IMR-90 (cell line): ENCODE measurements around the gene UAP1. TPM values are rescaled to one million over a fixed set of nuclear protein-coding genes. Genes with fewer than 3 reads are reported as not detected.
"Not testable (repeated sequence)": the region's sequence is repeated elsewhere in the genome, so short reads cannot be mapped to it uniquely, and the experiment has no call there.

Experiments
- ATAC-seq: fragments of 200-7000 bp; cut with Tn5 transposase; 2 replicates; pipeline ENCODE4 v1.9.1; 2020; ENCODE audit warnings: low read depth, mild to moderate bottlenecking, moderate library complexity
- BruUV-seq: library from RNA; stranded (reverse); fragments of 400-500 nt; replicated peaks from 2 replicates; lab custom pipeline; 2021; lab: Mats Ljungman, UMichigan
- CTCF ChIA-PET: fragments of 300-600 bp; formaldehyde crosslinking; extraction: SDS; loops from one replicate; lab custom pipeline; 2021; ENCODE audit warnings: antibody characterized with exemption; lab: Yijun Ruan, JAX
- POLR2A ChIA-PET: fragments of 300-600 bp; sonication (Branson Sonifier 250); formaldehyde crosslinking; loops from one replicate; lab custom pipeline; 2022; ENCODE audit warnings: antibody characterized with exemption; ENCODE audit not compliant: unreplicated experiment; lab: Charles Lee
- DNase-seq: peaks from one replicate; pipeline ENCODE4 v3.0.0; 2013
- H2AFZ ChIP-seq: replicated peaks from 2 replicates; pipeline ENCODE3; 2013; ENCODE audit warnings: low read length, mild to moderate bottlenecking; ENCODE audit not compliant: poor library complexity
- H2AK5ac ChIP-seq: 2 replicates; pipeline ENCODE4 v1.6.1; 2013; ENCODE audit warnings: low read depth, low read length, inconsistent platforms
- H2AK9ac ChIP-seq: replicated peaks from 2 replicates; pipeline ENCODE3; 2013; ENCODE audit warnings: mild to moderate bottlenecking, low read depth, low read length, moderate library complexity; ENCODE audit not compliant: poor library complexity
- H2BK120ac ChIP-seq: 2 replicates; pipeline ENCODE4 v1.6.1; 2013; ENCODE audit warnings: low read depth, low read length, inconsistent platforms
- H2BK15ac ChIP-seq: 3 replicates; pipeline ENCODE4 v1.6.1; 2013; ENCODE audit warnings: low read depth, low read length, inconsistent platforms
- H2BK20ac ChIP-seq: 2 replicates; pipeline ENCODE4 v1.6.1; 2013; ENCODE audit warnings: low read depth, mild to moderate bottlenecking, inconsistent platforms, low read length, moderate library complexity
- H2BK5ac ChIP-seq: 2 replicates; pipeline ENCODE4 v1.6.1; 2013; ENCODE audit warnings: mild to moderate bottlenecking, low read depth, low read length, inconsistent platforms; ENCODE audit not compliant: poor library complexity, severe bottlenecking
- H3K14ac ChIP-seq: replicated peaks from 2 replicates; pipeline ENCODE4 v1.6.1; 2013; ENCODE audit warnings: low read depth, low read length, inconsistent platforms
- H3K18ac ChIP-seq: 2 replicates; pipeline ENCODE4 v1.6.1; 2013; ENCODE audit warnings: low read depth, low read length, control low read depth
- H3K23ac ChIP-seq: 2 replicates; pipeline ENCODE4 v1.6.1; 2013; ENCODE audit warnings: low read depth, low read length, inconsistent platforms
- H3K27ac ChIP-seq: 2 replicates; pipeline ENCODE4 v1.5.1; 2013; ENCODE audit warnings: mild to moderate bottlenecking, control low read depth, low read length; ENCODE audit not compliant: insufficient read depth
- H3K27me3 ChIP-seq: 2 replicates; pipeline ENCODE4 v1.6.1; 2013; ENCODE audit warnings: low read length; ENCODE audit not compliant: control insufficient read depth, insufficient read depth
- H3K36me3 ChIP-seq: 2 replicates; pipeline ENCODE4 v1.6.1; 2013; ENCODE audit warnings: low read length, mixed read lengths; ENCODE audit not compliant: control insufficient read depth, insufficient read depth
- H3K4ac ChIP-seq: 2 replicates; pipeline ENCODE4 v1.6.1; 2013; ENCODE audit warnings: low read depth, low read length, inconsistent platforms
- H3K4me1 ChIP-seq: 2 replicates; pipeline ENCODE4 v1.6.1; 2013; ENCODE audit warnings: low read length, mixed read lengths; ENCODE audit not compliant: control insufficient read depth, insufficient read depth
- H3K4me2 ChIP-seq: 2 replicates; pipeline ENCODE4 v1.6.1; 2013; ENCODE audit warnings: low read depth, mild to moderate bottlenecking, control low read depth, low read length, moderate library complexity
- H3K4me3 ChIP-seq: 2 replicates; pipeline ENCODE4 v1.5.1; 2013; ENCODE audit warnings: low read depth, mild to moderate bottlenecking, control low read depth, low read length, moderate library complexity; ENCODE audit not compliant: insufficient read depth
- H3K56ac ChIP-seq: 2 replicates; pipeline ENCODE4 v1.6.1; 2013; ENCODE audit warnings: low read length, inconsistent platforms; ENCODE audit not compliant: insufficient read depth; ENCODE audit errors: extremely low read depth
- H3K79me1 ChIP-seq, 2 experiments: 2 replicates each; pipeline ENCODE4 v1.6.1; 2013; ENCODE audit warnings: low read length in 2 of 2, inconsistent platforms in 1 of 2, low read depth in 1 of 2
- H3K9ac ChIP-seq: 2 replicates; pipeline ENCODE4 v1.6.1; 2013; ENCODE audit warnings: low read depth, low read length, control low read depth
- H3K9me1 ChIP-seq: 2 replicates; pipeline ENCODE4 v1.6.1; 2013; ENCODE audit warnings: low read length, inconsistent platforms; ENCODE audit not compliant: insufficient read depth
- H3K9me3 ChIP-seq: 2 replicates; pipeline ENCODE4 v1.6.1; 2013; ENCODE audit warnings: low read length; ENCODE audit not compliant: control insufficient read depth, insufficient read depth
- H4K20me1 ChIP-seq: 2 replicates; pipeline ENCODE4 v1.6.1; 2013; ENCODE audit warnings: low read length, inconsistent platforms; ENCODE audit not compliant: insufficient read depth
- H4K5ac ChIP-seq: 2 replicates; pipeline ENCODE4 v1.6.1; 2013; ENCODE audit warnings: mild to moderate bottlenecking, low read depth, low read length, control low read depth
- H4K8ac ChIP-seq, 2 experiments: 2 replicates each; pipeline ENCODE4 v1.6.1; 2013; ENCODE audit warnings: low read depth in 2 of 2, low read length in 2 of 2, control low read depth in 1 of 2, inconsistent platforms in 1 of 2
- H4K91ac ChIP-seq: 2 replicates; pipeline ENCODE4 v1.6.1; 2013; ENCODE audit warnings: low read depth, low read length, inconsistent platforms; ENCODE audit not compliant: insufficient read depth
- WGBS, 2 experiments: methylation state at CpG; one replicate each; pipeline versions ENCODE4 v1.1.5 to v1.1.7; 2013; ENCODE audit warnings: missing lambda C conversion rate in 2 of 2; ENCODE audit not compliant: insufficient read length in 1 of 2; ENCODE audit errors: extremely low coverage in 2 of 2; 5-methylcytosine and 5-hydroxymethylcytosine counted together
- dilution Hi-C: fragments of 300-500 bp; cut with HindIII; formaldehyde crosslinking; loops from one replicate; pipeline ENCODE4 v1.14.3; 2018; ENCODE audit warnings: low sequenced_read_pairs; ENCODE audit not compliant: unreplicated experiment
- in situ Hi-C: fragments of 300-500 bp; cut with MboI; formaldehyde crosslinking; loops from 3 replicates; pipeline ENCODE4 v1.14.3; 2019; ENCODE audit warnings: low sequenced_read_pairs, inconsistent platforms, mixed read lengths
- intact Hi-C: fragments of 100-400 bp; cut with micrococcal nuclease; formaldehyde crosslinking; loops from 2 replicates; pipeline ENCODE4 v1.10.0; 2022
- polyA plus RNA-seq, 3 experiments: library from polyadenylated mRNA; depleted of rRNA; stranded (reverse); fragments of >200 nt; gene quantifications; 2 replicates each; pipeline ENCODE4 v1.2.3, GENCODE V29; 2012; ENCODE audit warnings: low replicate concordance in 1 of 3
- total RNA-seq: library from RNA; depleted of rRNA; stranded (reverse); fragments of >200 nt; gene quantifications from 2 replicates; pipeline ENCODE4 v1.2.3, GENCODE V29; 2012

Gene UAP1
- total and polyA plus RNA-seq, 2 of the 4 experiments (the other 2 are of a cell fraction), result 93.4 to 196 TPM

DNA sequence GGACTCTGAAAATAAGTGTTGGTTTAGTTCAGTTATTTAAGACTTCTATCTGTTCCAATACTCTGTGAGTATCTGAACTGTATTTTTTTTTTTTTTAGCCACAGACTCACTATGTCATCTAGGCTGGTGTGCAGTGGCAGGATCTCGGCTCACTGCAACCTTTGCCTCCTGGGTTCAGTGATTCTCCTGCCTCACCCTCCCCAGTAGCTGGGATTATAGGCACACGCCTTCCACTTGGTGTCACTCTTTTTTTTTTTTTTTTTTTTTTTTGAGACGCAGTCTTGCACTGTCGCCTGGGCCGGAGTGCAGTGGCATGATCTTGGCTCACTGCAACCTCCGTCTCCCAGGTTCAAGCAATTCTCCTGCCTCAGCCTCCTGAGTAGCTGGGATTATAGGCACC, 21.4 kb downstream of the UAP1 start:
- dilution Hi-C loops, in situ Hi-C loops: not testable (repeated sequence)

More for the DNA sequence above, 21.4 kb downstream of the UAP1 start:
- ATAC-seq, H2BK15ac ChIP-seq, H2BK20ac ChIP-seq, DNase-seq, H3K9me3 ChIP-seq, H4K5ac ChIP-seq, H2AFZ ChIP-seq, H3K4me1 ChIP-seq, H4K91ac ChIP-seq, BruUV-seq, H3K9me1 ChIP-seq, H3K27me3 ChIP-seq, H3K14ac ChIP-seq, H3K4me3 ChIP-seq, H4K8ac ChIP-seq, H3K18ac ChIP-seq, H2BK5ac ChIP-seq, intact Hi-C loops, H3K56ac ChIP-seq, H3K4ac ChIP-seq, H3K27ac ChIP-seq, POLR2A ChIA-PET, H2AK9ac ChIP-seq, H2AK5ac ChIP-seq, H2BK120ac ChIP-seq, H3K9ac ChIP-seq, H3K23ac ChIP-seq, H4K20me1 ChIP-seq, H3K4me2 ChIP-seq: not testable (repeated sequence)
- no CpG with 5 or more reads among the region's 6 CpGs for WGBS, 2 experiments
- H3K36me3 ChIP-seq, result peaks cover 26% of the 10 kb centered on the region
- H3K79me1 ChIP-seq, result peaks cover 32 to 44% of the 10 kb centered on the region in 2 experiments
- CTCF ChIA-PET, result interaction anchor here (2.2 kb wide), 1 partner anchor 11 kb away, joined by 5 read pairs; no protein-coding TSS in a partner anchor
